ENCODE measurements around the gene DNMT3B.
"Not testable (repeated sequence)": the region's sequence is repeated elsewhere in the genome, so short reads cannot be mapped to it uniquely, and the experiment has no call there.

Gene DNMT3B

DNA sequence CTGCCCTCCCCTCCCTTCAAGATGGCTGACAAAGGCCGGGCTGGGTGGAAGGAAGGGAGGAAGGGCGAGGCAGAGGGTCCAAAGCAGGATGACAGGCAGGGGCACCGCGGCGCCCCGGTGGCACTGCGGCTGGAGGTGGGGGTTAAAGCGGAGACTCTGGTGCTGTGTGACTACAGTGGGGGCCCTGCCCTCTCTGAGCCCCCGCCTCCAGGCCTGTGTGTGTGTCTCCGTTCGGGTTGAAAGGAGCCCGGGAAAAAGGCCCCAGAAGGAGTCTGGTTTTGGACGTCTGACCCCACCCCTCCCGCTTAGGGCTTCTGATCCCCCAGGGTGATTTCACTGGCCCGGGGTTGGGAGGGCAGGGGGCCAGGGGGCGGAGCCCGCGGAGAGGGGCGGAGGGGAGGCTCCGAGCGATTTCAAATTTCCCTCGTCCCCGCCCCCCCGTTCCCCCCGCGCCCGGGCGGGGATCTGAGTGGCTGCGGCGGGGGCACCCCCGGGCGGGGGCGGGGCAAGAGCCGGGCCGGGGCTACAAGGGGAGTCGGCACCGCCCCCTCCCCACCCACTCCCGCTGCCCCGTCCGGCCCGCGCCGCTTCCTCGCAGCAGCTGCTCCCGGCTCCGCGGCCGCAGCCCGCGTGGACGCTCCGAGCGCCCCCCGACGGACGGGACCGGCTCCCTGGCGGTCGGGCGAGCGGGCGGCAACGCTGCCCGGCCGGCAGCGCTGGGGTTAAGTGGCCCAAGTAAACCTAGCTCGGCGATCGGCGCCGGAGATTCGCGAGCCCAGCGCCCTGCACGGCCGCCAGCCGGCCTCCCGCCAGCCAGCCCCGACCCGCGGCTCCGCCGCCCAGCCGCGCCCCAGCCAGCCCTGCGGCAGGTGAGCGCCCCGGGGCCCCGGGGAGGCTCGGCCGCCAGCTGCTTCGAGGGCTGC lies at the start of gene DNMT3B:
Gene DNMT3B, plus strand, starts transcription at position 555 of the 923 bp plus-strand sequence. CDS start 17,939 bp downstream, outside the sequence.
- ATAC-seq = peak; percentile 86
- TF ChIP-seq ESRRG (CRISPR knock-in tag; IDR thresholded peaks at IDR 0.05) (no peak), ARNTL (CRISPR knock-in tag; IDR thresholded peaks at IDR 0.05; ENCODE audit: borderline replicate concordance, low read depth) (no peak), TCF4 (CRISPR knock-in tag; IDR thresholded peaks at IDR 0.05; ENCODE audit: borderline replicate concordance) (no peak), ZC3H10 (CRISPR knock-in tag; IDR thresholded peaks at IDR 0.05) (no peak), CSDC2 (CRISPR knock-in tag; IDR thresholded peaks at IDR 0.05) (no peak), SNAI2 (CRISPR knock-in tag; IDR thresholded peaks at IDR 0.05) (no peak), OSR1 (CRISPR knock-in tag; IDR thresholded peaks at IDR 0.05) (no peak)
- TF ChIP-seq, protein P1, sequence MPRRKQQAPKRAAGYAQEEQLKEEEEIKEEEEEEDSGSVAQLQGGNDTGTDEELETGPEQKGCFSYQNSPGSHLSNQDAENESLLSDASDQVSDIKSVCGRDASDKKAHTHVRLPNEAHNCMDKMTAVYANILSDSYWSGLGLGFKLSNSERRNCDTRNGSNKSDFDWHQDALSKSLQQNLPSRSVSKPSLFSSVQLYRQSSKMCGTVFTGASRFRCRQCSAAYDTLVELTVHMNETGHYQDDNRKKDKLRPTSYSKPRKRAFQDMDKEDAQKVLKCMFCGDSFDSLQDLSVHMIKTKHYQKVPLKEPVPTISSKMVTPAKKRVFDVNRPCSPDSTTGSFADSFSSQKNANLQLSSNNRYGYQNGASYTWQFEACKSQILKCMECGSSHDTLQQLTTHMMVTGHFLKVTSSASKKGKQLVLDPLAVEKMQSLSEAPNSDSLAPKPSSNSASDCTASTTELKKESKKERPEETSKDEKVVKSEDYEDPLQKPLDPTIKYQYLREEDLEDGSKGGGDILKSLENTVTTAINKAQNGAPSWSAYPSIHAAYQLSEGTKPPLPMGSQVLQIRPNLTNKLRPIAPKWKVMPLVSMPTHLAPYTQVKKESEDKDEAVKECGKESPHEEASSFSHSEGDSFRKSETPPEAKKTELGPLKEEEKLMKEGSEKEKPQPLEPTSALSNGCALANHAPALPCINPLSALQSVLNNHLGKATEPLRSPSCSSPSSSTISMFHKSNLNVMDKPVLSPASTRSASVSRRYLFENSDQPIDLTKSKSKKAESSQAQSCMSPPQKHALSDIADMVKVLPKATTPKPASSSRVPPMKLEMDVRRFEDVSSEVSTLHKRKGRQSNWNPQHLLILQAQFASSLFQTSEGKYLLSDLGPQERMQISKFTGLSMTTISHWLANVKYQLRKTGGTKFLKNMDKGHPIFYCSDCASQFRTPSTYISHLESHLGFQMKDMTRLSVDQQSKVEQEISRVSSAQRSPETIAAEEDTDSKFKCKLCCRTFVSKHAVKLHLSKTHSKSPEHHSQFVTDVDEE (CRISPR knock-in tag; IDR thresholded peaks at IDR 0.05) = no peak

DNA sequence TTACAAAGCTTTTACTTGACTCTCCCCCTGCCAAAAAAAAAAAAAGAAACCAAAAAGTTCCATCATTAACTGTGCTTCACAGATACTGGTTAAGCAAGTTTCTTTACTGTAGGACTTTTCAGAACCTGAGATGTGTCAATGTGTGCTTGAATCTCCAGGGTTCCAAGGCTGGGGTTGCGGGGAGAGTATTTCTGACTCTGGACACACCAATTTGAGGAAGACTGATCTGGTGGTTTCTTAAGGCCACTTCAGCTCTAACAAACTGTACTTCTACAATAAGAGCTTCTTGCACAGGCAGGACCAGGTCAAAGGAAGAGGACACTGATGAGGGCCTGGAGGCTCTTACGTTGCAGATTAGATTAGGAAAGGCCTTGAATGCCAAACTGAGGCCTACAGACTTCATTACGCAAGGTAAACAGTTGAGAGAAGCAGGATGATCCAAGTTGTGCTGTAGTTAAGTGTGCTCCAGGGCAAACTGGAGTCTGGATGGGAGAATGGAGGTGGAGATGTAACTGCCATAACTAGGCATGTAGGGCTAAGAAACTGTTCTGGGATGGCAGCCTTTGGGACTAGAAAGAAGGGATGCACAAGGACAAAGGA lies 43.3 kb upstream of the DNMT3B start:
- TF ChIP-seq ZFP3 (CRISPR knock-in tag; IDR thresholded peaks at IDR 0.05) = no peak
- TF ChIP-seq, protein P2, sequence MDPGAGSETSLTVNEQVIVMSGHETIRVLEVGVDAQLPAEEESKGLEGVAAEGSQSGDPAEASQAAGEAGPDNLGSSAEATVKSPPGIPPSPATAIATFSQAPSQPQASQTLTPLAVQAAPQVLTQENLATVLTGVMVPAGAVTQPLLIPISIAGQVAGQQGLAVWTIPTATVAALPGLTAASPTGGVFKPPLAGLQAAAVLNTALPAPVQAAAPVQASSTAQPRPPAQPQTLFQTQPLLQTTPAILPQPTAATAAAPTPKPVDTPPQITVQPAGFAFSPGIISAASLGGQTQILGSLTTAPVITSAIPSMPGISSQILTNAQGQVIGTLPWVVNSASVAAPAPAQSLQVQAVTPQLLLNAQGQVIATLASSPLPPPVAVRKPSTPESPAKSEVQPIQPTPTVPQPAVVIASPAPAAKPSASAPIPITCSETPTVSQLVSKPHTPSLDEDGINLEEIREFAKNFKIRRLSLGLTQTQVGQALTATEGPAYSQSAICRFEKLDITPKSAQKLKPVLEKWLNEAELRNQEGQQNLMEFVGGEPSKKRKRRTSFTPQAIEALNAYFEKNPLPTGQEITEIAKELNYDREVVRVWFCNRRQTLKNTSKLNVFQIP (CRISPR knock-in tag; IDR thresholded peaks at IDR 0.05; ENCODE audit: borderline replicate concordance, low read depth) = no peak
- no peak for TF ChIP-seq CSDC2 (CRISPR knock-in tag; IDR thresholded peaks at IDR 0.05)
- TF ChIP-seq OSR1 (CRISPR knock-in tag; IDR thresholded peaks at IDR 0.05) = no peak
- TF ChIP-seq ZC3H10 (CRISPR knock-in tag; IDR thresholded peaks at IDR 0.05) = no peak
- no peak for TF ChIP-seq SNAI2 (CRISPR knock-in tag; IDR thresholded peaks at IDR 0.05)
- TF ChIP-seq, protein P1 (CRISPR knock-in tag; IDR thresholded peaks at IDR 0.05) = no peak
- TF ChIP-seq ZNF70 (CRISPR knock-in tag; IDR thresholded peaks at IDR 0.05) = no peak
- no peak for ATAC-seq

DNA sequence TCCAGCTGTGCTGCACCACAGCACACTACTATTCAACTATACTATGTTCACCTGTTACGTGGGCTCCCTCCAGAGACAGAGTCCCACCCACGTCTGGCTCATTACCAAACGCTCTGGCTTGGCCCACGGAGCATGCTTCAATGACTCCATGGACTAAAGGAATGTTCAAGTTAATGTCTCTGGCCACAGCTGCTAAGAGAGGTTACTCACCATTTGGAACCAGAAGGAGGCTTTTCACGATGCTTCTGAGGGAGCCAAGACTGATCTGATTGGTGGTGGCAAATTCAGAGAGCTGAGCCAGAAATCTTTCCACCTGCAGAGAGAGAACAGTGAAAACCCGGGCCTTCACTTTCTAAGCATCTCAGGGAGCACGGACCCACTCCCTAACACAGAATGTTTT lies 34.5 kb upstream of the DNMT3B start:
- ATAC-seq = peak; percentile 96
- TF ChIP-seq SNAI2 (CRISPR knock-in tag; IDR thresholded peaks at IDR 0.05) = no peak
- no peak for TF ChIP-seq ZFP30 (CRISPR knock-in tag; IDR thresholded peaks at IDR 0.05)
- TF ChIP-seq, protein P1 (CRISPR knock-in tag; IDR thresholded peaks at IDR 0.05) = no peak
- no peak for TF ChIP-seq GLIS3 (CRISPR knock-in tag; IDR thresholded peaks at IDR 0.05)
- TF ChIP-seq ZNF8 (CRISPR knock-in tag; IDR thresholded peaks at IDR 0.05) = no peak
- no peak for TF ChIP-seq ISL1 (CRISPR knock-in tag; IDR thresholded peaks at IDR 0.05)
- TF ChIP-seq, protein P3, sequence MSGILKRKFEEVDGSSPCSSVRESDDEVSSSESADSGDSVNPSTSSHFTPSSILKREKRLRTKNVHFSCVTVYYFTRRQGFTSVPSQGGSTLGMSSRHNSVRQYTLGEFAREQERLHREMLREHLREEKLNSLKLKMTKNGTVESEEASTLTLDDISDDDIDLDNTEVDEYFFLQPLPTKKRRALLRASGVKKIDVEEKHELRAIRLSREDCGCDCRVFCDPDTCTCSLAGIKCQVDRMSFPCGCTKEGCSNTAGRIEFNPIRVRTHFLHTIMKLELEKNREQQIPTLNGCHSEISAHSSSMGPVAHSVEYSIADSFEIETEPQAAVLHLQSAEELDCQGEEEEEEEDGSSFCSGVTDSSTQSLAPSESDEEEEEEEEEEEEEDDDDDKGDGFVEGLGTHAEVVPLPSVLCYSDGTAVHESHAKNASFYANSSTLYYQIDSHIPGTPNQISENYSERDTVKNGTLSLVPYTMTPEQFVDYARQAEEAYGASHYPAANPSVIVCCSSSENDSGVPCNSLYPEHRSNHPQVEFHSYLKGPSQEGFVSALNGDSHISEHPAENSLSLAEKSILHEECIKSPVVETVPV (CRISPR knock-in tag; IDR thresholded peaks at IDR 0.05) = no peak

DNA sequence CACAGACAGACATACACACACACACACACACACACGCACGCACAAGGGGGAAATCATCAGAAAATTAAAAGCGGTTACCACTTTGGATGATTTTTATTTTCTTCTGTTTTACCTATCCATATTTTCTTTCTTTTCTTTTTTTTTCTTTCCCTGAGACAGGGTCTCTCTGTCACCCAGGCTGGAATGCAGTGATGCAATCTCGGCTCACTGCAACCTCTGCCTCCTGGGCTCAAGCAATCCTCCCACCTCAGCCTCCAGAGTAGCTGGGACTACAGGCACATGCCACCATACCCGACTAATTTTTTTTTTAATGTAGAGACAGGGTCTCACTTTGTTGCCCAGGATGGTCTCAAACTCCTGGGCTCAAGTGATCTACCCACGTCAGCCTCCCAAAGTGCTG lies 33.8 kb upstream of the DNMT3B start:
- ATAC-seq = not testable (repeated sequence)

DNA sequence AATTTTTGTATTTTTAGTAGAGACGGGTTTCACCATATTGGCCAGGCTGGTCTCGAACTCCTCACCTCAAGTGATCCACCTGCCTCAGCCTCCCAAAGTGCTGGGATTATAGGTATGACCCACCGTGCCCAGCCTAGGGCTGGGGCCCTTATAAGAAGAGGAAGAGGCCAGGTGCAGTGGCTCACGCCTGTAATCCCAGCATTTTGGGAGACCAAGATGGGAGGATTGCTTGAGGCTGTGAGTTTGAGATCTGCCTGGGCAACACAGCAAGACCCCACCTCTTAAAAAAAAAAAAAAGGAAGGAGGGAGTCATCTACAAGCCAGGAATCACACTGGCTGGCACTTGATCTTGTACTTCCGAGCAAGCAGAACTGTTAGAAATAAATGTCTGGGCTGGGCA lies 32.9 kb upstream of the DNMT3B start:
- ATAC-seq = not testable (repeated sequence)
